Stimulated activated CD8-positive, alpha-beta memory T cell treated with anti-CD3 and anti-CD28 coated beads, Interleukin-12 subunit alpha, Interleukin-12 subunit beta, amount 100 ng/mL, for 1 hour (primary cell): ENCODE data around the gene C17orf100.
"Not testable (repeated sequence)": the region's sequence is repeated elsewhere in the genome, so short reads cannot be mapped to it uniquely, and the experiment has no call there.

Source experiments
- DNase-seq: peaks from one replicate; pipeline ENCODE4 v3.0.0-alpha.2; 2020; ENCODE audit warnings: low read depth

Gene C17orf100

DNA sequence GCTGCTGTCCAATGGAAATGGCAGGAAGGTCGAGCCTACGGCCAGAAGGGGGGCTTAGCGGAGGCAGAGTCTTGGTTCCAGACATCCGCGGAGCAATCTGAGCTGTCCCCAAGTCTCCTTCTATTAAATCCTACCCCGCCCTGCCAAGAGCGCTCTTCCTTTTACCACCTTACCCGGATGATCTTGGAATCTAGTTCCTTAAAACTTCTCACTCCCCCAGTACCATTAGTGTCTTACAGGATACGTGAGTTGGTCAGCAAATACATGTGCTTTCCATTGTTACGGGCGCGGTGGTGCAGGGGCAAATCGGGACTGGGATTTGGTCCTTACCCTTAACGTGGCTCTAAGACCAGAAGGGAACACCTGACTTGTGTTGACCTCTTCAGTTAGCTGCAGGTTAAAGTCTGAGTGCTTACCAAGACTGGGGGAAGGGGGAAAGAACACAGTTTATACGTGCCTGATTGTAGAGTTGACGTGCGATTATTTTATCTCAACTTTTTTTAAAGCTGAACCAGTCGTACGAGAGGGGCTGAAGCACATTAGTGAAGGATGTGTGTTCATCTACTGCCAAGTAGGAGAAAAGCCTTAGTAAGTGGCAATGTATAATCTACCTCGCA is 10.2 kb upstream of the C17orf100 start:
- no peak for DNase-seq

DNA sequence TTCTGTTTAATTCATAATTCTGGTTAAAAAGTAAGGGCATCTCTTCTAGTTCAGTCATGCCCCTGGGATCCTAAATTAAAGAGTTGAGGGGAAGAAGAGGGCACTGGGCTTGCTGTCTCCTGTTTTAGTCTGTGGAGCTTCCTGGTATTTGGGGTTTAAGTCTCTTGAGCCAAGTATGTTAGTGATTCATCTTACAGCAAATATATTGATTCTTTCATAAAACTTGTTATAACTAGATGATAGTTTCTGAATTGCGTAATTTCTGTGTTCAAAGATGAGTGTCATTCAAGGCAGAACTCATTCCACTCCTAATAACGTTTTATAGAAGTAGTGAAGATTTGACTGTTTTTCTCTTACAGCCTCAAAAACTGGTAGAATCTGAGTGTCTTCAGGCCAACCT is 9.0 kb upstream of the C17orf100 start:
- DNase-seq = no peak

DNA sequence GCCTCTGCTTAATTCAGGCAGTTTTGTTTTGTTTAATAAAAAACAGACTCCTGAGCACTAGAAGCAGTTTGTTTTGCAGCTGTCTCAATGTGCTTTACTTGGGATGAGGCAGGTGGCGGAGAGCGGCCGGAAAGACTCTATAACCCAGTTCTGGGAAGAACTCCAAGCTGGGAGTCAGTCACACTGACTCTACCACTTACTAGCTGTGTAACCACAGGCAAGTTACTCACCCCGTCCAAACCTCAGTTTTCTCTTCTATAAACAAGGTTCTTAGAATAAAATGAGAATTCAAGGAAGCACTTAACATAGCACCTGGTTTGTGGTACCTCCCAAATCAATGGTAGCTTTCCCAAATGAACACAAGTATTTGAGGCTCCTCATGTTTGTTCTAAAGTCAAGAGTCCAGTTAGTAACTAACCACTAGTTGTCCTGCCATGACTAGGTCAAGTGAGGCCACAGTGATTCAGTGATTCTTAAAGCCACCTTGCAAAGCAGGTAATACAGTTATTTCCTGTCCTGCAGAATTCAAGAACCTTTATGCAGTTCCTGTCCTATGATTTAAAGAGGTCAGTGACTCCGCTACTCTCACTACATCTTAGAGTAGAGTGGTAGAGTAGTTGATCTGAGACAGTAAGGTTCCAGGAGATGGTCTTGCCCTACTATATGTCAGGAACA is 8.0 kb upstream of the C17orf100 start:
- no peak for DNase-seq

DNA sequence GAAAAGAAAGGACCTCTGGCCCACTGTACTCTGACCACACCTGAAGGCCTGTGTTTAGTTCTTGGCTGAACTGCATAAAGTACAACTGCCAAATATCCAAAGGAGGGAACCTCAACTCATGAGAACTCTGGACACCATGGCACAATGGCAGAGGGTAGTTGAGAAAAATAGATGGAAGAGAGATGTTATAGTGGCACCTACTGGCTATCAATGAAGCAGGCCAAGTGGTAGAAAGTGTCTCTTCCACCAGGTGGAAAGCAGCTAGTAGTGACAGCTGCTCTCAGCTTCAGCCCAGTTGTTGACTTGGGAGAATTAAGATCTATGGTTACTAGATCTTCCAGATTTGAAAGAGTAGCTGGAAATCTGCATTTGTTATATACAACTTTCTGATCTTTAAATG is 3.4 kb upstream of the C17orf100 start:
- DNase-seq = no peak

DNA sequence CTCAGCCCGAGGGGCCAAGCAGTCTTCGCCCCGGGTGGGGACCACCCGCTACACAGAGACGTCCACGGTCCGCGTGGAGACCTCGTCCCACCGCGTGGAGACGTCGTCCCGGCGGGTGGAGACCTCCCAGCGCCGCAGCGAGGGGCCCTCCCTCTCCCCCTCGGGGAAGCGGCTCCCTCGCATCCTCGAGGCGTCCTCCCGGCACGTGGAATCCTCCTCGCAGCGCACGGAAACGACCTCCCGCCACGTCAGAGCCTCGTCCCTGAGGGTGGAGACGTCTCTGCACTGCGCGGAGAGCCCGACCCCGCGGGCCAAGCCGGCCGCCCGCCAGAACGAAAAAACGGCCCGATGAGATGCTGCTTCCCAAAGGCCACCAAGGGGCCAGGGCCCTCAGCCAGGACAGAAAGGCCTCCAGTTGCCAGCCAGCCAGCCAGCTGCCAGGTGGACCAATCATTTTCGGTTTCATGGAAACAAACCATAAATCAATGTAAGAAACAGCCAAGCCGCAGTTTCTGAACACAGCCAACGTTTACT is 424 bp downstream of the C17orf100 start:
- no peak for DNase-seq

DNA sequence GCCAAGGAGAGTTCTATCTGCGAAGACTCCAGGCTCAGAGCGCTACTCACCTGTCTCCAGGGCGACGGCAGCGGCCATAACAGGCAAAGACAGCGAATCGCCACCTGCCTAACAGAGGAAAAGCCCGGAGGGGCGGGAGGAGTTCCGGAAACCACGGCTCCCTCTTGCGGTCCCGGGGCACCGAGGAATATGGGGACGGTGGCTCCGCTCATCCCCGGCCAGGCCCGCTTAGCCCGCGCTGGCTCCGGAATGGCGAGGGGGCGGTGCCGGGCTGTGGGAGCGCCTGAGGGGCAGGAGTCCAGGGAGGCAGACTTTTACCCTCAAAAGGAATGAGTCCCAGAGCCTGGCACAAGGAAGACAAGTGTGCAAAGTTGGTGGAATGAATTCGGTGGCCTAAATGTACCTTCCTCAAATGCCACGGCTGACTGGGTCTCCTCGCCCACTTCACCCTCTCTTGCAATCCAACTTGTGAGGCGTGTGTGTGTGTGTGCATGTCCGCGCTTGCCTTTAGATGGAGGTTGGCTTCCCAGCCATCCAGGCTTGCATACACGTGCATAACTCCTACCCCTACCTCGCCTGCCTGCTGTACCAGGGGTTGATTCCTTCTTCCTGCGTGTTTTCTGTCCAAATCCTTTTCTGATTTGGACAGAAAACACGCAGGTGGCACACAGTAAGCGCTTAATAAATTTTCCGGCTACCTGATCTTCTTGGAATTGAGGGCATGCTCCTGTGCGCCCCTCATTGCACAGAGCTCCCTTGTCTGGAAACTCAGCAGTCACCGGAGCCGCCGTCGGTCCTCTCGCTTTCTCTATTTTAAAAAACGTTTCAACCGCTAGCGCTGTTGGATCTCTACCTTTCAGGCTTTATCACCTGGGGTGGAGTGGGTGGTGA is 3.5 kb downstream of the C17orf100 start:
- DNase-seq = no peak

DNA sequence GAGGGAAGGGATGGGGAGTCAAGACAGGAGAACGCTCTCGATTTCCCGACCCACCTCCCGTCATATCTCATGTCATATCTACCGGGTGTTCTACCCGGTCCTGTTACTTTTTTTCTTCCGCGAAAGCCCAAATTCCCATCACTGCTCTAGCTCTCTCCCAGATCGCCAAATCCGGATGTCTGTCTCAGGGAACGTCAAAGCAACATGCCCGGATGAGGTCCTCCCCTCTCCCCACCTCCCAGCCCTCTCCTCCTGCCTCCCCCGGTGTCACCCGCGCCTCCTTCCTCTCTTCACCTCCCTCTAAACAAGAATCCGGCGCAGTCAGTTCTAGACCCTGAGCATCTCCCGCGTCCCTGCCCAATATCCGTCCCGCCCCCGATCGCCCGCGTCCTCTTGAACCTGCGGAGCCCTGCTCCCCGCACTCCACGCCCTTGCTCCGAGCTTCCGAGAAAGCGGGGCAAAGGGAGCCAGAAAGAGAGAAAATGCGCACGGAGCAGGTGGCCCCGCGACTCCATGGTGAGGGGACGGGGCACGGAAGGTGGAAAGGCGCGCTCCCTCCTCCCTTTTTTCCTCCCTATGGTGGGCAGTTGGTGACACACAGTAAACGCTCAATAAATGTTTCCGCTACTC is 4.3 kb downstream of the C17orf100 start:
- DNase-seq = not testable (repeated sequence)

DNA sequence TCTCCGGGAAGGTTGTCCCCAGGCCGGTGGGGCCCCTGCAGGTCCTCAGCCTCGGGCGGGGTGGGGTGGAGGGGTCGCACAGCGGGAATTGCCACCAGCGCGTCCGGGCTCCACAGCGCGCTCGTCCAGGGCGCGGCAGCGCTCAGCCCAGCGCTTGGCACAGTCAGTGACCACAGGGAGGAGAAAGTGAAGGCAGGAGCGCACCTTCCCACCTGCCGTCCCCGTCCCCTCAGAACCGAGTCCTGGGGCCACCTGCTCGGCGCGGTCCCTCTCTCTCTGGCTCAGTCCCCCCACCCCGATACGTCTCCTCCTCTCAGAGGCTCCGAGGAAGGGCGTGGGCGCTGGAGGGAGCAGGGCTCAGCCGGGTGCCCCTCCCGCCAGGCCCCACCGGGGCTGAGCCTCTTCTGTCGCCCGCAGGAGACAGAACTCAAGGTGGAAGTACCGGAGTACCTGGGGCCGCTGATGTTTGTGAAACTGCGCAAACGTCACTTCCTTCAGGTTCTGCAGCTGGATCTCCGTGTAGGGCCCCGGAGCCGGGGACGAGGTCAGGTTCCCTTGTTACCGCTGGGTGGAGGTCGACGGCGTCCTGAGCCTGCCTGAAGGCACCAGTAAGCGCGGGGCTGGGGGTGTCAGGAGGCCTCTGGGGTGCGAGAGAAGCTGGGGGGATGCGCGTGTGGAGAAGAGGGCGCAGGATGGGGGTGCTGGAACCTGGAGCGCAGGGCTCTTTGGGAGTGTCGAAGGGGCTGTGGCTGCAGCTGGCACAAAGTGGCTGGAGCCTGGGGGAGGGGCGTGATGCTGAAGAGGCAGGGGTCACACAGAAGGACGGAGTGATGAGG is 5.5 kb downstream of the C17orf100 start:
- peak; percentile 27 for DNase-seq

DNA sequence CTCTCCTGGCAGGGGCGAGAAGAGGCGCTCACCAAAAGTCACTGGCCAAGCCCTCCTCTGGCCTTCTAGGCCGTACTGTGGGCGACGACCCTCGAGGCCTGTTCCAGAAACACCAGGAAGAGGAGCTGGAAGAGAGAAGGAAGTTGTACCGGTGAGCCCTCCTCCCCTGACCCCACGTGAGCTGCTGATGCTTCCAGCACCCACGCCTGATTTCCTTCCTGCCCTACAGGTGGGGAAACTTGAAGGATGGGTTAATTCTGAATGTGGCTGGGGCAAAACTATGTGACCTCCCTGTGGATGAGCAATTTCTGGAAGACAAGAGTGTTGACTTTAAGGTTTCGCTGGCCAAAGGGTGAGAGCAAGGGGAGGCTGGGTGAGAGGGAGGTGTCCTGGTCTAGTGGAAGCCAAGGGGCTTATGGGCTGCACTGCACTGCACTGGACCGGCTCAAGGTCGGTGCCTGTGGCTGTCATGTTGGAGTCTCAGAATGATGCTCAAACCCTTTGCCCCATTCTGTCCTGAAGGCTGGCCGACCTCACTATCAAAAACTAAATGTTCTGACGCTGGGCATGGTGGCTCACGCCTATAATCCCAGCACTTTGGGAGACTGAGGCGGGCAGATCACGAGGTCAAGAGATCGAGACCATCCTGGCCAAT is 6.2 kb downstream of the C17orf100 start:
- DNase-seq = no peak

DNA sequence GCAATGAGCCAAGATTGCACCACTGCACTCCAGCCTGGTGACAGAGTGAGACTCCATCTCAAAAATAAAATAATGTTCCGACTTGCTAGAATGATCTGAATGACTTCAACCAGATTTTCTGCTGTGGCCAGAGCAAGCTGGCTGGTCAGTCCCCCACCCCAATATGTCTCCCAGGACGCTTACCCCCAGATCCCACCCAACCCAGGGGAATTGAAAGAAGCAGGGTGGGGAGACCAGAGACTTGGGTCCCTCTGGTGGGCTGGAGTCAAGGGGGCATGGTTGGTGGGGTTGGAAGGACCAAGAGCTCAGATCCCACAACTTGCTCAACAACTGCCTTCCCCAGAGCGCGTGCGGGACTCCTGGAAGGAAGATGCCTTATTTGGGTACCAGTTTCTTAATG is 6.8 kb downstream of the C17orf100 start:
- not testable (repeated sequence) for DNase-seq

DNA sequence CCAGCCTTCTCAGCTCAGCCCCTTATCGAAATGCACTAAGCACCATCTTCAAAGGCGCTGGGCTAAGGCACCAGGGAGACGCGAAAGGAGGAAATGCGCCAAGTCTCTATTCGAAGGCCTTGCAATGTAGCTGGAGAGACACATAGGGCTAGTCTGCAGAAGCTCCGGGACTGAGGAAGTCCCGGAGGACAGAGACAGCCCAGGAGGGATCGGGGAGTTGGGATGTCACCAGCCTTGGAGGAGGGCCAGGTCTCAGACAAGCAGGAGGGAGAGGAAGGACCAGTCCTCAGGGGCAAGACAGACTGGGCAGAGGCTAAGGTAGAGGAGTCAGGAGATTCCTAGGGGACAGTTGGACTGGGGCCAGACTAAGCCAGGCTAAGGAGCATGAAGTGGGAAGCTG is 8.5 kb downstream of the C17orf100 start:
- DNase-seq = no peak

DNA sequence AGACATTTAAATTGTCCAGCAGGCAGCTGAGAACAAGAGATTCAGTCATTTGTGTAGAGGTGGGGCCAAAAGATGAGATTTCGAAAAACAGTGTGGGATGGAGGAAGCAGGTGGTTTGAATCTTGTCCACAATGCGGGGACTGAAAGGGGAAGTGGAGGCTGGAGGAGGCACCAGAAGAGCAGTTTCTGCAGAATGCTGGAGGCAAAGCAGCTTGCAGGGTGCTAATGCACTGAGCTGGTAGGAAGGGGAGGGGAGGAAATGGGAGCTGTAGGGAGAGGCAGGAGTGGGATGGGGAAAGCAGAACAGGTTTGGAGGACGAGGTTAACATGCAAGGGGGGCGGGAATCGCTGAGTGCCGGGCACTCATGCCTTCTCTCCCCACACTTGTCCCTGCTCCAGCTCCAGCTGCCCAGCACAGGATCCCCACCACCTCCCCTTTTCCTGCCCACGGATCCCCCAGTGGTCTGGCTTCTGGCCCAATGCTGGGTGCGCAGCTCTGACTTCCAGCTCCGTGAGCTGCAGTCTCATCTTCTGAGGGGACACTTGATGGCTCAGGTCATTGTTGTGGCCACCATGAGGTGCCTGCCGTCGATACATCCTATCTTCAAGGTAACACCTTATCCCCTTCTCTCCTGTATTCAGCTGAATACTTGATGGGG is 9.4 kb downstream of the C17orf100 start:
- no peak for DNase-seq

DNA sequence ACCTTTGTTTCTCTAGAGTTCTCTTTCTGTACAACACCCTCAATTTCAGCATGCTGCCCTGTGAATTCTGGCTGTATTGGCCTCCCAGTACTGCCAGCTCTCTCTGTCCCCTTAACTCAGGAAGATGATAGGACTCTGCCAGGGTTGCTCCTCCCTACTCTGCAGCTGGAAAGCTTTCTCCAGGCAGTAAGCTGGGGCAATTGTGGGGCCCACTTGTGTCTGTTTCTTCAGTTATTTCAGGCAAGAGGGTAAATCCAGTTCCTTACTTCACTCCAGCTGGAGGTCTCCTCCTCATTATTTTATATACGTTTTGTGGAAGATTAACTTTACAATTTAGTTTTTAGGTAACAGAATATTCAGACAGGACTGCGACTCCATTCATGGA is 9.9 kb downstream of the C17orf100 start:
- DNase-seq = no peak

DNA sequence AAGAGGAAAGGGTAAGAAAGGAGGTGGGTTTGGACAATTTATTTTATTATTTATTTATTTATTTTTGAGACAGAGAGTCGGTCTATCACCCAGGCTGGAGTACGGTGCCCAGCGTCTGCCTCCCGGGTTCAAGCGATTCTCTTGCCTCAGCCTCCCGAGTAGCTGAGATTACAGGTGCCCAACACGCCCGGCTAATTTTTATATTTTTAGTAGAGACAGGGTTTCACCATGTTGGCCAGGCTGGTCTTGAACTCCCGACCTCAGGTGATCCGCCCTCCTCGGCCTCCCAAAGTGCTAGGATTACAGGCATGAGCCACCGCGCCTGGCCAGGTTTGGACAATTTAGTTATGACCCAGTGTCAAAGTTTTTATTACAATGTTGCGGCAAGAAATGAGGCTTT is 11.6 kb downstream of the C17orf100 start:
- DNase-seq = not testable (repeated sequence)

DNA sequence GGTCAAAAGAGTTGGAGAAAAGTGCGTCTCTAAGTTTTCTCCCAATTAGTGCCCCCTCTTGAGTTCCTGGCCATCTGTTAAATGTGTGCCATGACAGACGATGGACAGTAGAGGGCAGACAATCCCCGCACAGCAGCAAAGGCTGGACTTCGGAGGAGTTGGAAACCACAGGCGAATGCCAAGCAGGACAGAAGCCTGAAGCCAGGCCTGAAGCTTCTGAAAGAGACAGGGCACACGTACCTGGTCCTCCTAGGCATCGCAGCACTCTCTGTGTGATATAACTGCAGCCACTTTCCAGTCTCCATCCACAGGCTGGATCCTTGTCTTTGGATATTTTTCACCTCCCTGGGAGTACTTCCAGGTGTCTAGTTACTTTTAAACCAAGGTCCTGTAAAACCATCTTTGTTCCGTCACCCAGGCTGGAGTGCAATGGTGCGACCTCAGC is 14.5 kb downstream of the C17orf100 start:
- DNase-seq = no peak

DNA sequence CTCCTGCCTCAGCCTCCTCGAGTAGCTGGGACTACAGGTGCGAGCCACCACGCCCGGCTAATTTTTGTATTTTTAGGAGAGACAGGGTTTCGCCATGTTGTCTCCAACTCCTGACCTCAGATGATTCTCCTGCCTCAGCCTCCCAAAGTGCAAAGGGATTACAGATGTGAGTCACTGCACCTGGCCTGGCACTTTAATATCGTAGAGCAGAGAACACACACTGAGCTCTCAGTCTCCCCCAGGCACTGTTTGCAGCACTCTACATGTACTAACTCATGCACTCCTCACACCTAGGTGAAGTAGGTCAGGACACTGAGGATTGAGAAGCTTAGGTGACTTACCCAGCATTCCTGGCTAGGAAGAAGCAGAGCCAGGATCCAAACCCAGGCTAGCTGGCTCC is 15.0 kb downstream of the C17orf100 start:
- DNase-seq = no peak

DNA sequence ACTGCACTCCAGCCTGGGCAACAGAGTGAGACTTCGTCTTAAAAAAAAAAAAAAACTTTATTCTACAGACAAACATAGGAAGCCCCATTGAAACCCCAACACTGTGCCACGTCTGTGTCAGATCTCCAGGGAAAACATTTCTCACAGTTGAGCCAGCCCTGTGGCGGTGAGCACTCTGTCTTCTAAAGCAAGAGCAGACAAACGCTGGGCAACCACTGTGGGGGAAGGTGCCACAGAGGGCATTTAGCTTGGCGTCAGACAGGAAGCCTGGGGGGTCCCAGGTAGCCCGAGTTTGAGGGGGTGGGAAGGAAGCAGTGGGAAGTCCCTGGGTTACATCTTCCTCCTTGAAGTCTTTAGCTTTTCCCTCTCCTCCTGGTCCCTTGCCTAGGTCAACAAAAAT is 16.0 kb downstream of the C17orf100 start:
- no peak for DNase-seq

DNA sequence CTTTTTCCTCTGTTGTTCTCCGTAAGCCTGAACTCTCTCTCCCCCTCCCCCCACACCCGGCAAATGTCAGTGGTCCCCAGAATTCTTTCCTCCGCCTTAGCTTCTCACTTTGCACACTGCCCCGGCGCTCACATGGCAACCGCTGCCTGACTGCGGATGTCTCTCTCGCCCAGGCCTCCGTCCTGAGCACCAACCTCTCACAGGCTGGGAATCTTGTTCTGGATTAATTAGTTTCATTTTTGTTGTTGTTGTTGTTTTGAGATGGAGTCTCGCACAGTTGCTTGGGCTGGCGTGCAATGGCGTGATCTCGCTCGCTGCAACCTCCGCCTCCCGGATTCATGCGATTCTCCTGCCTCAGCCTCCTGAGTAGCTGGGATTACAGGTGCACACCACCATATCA is 16.7 kb downstream of the C17orf100 start:
- no peak for DNase-seq

DNA sequence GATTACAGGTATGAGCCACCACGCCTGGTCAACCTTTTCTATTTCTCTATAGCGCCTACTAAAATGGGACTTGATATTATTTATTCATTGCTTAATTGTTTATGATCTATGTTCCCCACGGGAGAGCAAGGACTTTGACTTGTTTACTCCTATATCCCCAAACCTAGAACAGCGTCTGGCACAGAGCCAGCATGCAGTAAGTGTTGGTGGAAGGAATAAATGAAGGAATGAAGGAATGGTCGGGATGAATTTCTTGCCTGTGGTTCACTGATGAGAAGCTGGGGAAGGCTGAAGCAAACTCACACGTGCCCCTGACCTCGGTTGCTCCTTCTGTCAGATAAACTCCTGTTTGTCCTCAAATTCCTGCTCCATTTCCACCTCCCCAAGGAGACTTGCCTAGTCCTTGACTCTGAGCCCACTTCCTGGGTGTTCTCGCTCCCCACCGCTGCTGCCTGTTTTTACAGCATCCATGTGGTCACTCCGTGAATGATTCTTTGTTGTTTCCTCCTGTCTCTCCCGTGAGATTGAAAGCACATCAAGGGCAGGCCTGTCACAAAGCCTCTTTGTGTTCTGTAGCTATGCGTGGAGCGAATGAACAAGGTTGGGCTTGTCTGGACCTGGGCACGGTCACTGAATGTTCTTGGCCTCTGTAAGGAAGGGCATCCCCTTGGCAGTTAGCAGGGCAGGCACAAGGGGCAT is 17.3 kb downstream of the C17orf100 start:
- no peak for DNase-seq
